GM19035 (cell line): ENCODE results near the gene CAMSAP1.

Experiments
- ATAC-seq: cut with Tn5 transposase; IDR thresholded peaks from one replicate; pipeline ENCODE4 v1.9.1; 2021; ENCODE audit not compliant: unreplicated experiment

Gene CAMSAP1

GRCh38 chr9:135939351-135940265 lies 32.3 kb upstream of the CAMSAP1 start:
- ATAC-seq = no peak

GRCh38 chr9:135937521-135938489 lies 30.5 kb upstream of the CAMSAP1 start:
- ATAC-seq = no peak

DNA sequence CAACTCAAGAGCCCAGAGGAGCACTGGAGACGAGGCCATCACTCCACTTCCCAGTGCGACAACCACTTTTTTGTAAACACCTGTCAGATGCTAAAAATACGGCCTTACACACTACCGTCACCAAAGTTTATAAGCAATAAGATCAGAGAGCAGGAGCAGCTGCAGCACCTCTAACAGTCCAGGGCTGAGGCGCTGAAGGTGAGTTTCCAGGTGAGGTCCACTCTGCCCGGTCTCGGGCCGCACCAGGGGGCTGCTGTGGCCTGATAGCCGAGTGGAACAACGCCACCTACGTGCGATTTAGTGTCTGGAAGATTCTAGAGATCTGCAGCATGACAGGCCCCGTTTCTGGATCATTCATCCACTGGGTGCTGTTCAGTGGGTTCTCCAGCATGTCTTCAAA lies 25.8 kb upstream of the CAMSAP1 start:
- no peak for ATAC-seq

- no peak for ATAC-seq
Measured at GRCh38 chr9:135932656-135933055, 25.3 kb upstream of the CAMSAP1 start.

DNA sequence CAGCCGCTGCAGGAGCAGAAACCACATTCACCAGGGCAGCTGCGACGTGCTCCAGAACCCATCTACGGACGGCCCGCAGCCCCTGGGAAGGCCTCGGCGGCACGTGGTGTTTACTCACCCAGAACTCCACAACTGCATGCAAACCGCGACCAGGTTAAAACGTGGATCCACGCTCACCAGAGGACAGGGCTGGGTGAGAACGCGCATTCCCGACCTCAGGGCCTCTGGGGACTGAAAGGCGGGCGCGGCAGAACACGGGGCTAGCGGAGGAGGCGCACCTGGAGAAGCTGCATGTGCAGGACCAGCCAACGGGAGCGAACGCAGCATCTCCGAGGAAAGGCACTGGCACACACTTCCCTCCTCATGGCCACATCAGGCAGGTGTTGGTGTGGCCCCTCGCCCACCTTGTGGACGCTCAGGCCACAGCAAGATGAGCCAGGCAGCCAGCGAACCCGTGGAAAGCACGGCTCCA lies 24.0 kb upstream of the CAMSAP1 start:
- no peak for ATAC-seq

GRCh38 chr9:135930446-135931345 lies 23.4 kb upstream of the CAMSAP1 start:
- no peak for ATAC-seq

GRCh38 chr9:135929656-135930445 lies 22.5 kb upstream of the CAMSAP1 start:
- no peak for ATAC-seq

- ATAC-seq = no peak
Measured at GRCh38 chr9:135928731-135929655, 21.6 kb upstream of the CAMSAP1 start.

DNA sequence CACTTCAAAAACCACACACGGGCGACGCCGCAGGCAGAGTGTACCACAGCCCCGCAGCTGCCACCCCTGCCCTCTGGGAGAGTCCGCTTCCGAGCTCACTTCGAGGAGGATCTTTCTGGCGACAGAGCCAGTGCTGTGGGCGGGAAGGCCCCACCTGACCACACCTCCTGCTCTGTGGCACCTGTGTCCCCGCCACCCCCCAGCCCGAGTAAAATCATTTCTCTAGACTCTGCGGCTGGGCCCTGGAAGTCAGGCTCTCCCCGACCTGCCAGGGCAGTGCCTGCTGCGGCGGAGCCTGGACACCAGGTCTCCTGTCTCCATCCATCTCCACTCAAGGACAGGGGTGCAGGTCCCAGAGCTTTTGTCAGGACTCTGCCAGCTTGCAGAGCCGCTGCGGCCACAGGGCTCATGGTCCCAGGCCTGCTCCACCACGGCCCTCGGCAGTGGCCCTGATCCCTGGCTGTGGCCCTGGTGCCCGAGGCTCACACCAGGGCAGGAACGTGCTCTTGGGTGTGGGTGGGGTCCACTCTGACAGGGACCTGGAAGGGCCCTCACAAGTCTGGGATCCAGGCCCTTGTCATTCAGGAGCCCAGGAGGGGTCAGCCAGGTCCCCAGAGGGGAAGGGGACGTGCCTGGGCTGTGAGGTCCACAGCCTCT lies 20.9 kb upstream of the CAMSAP1 start:
- no peak for ATAC-seq

DNA sequence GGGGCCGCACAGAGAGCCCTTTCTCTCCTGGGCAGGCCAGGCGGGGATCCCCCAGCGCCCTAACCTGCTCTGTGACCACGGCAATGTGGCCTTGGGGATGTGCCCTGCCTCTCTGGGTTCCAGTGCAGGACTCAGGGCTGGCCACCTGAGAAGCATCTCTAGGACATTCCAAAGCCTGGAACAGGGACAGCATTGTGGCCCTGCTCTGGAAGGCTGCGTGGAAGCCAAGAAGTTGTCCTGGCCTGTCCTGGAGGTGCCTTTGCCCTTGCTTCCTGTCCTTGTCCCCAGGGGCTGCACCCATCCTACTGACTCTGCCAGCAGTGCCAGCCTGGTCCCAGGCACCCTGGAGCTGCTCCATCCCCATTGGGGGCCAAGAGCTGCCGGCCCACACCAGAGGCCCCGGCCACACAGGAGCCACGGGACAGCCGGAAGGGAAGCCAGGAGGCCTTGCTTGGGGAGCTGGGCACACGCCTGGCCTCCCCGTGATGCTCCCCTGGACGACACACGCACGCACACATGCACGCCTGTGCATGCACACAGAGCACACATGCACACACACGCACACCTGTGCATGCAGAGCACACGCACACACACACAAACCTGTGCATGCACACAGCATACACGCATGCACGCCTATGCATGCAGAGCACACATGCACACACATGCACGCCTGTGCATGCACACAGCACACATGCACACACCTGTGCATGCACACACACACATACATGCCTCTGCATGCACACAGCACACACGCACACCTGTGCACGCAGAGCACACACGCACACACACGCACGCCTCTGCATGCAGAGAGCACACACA lies 20.1 kb upstream of the CAMSAP1 start:
- ATAC-seq = no peak

GRCh38 chr9:135926402-135927194 lies 19.3 kb upstream of the CAMSAP1 start:
- no peak for ATAC-seq

GRCh38 chr9:135925496-135926133 lies 18.3 kb upstream of the CAMSAP1 start:
- ATAC-seq = no peak

DNA sequence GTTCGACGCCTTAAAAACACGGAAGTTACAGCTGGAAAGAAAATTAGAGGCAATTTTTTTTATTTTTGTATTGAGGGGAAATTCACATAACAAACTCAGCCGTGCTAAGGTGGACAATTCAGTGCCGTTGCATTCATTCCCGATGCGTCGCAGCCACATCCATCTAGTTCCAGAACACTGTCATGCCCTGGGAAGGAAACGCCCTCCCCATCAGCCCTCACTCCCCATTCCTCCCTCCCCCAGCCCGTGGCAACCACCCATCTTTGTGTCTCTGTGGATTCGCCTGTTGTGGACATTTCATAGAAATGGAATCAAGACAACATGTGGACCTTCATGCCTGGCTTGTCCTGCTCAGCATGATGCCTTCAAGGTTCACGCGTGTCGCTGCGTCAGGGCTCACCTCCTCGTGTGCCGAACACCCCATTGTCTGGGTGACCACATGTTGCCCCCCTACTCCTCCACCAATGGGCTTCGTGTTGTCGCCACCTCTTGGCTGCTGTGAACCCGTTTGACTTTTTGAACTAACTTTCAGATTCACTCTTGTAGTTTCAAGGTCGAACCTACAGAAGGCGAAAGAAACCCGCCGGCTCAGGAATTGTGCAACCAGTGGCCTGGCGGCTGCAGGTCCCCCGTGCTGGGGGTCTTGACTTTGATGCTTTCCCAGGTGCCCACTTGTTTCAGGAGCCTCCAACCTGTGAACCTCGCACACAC lies 17.4 kb upstream of the CAMSAP1 start:
- ATAC-seq = no peak

GRCh38 chr9:135923508-135923907 lies 16.2 kb upstream of the CAMSAP1 start:
- no peak for ATAC-seq

DNA sequence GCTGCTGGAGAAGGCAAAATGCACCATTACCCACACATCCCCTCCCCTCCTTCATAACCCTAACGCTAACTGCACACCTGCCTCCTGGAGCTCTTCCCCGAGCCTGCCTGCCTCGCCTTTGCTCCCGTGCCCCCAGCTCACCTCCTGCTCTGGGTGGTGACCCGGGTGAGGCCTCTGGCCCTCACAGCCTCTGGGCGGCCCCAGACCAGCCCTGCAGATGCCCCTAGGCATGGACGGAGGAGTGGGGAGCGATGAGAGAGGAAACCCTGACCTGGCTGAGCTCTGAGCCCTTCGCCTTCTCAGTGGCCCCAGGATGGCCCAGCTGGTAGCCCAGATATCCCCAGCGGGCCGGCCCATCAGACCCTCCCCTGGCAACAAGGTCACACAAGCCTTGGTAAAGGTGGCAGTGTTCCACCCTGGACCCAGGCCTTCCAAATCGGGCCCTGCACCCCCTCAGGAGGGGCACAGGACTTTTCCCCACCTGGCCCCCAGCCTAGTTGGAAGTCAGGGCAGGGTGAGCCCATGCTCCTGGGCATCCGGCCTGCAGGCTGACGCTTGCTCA lies 14.5 kb upstream of the CAMSAP1 start:
- no peak for ATAC-seq
